ENCODE measurements around the gene ADCY2. TPM values are rescaled to one million over a fixed set of nuclear protein-coding genes. Genes with fewer than 3 reads are reported as not detected.

ADCY2 gene
- total and polyA plus RNA-seq, 2 experiments from 2014 or later, result 2.2 to 4.7 TPM

GRCh38 chr5:7852988-7853387, 457.1 kb downstream of the ADCY2 start:
- Histone ChIP-seq H3K27me3 (no peaks in the 10 kb centered on the region), H3K27ac (no peak overlapping the region), H3K4me3 (no peak overlapping the region), H3K9me3 (ENCODE audit: low read depth) (no peaks in the 10 kb centered on the region), H3K36me3 (no peaks in the 10 kb centered on the region), H3K4me1 (ENCODE audit: low read depth) (no peaks in the 10 kb centered on the region)
- no peak for TF ChIP-seq CTCF (IDR thresholded peaks at IDR 0.05; ENCODE audit: low read depth, low read length)
- DNase-seq (ENCODE audit: low read depth in 1 of 2, low spot score in 1 of 2), result no peak

GRCh38 chr5:7855611-7856010, 459.7 kb downstream of the ADCY2 start:
- Histone ChIP-seq H3K27me3 (no peaks in the 10 kb centered on the region), H3K4me1 (ENCODE audit: low read depth) (no peaks in the 10 kb centered on the region), H3K27ac (no peak overlapping the region), H3K36me3 (peaks cover 11% of the 10 kb centered on the region), H3K4me3 (no peak overlapping the region), H3K9me3 (ENCODE audit: low read depth) (no peaks in the 10 kb centered on the region)
- DNase-seq (ENCODE audit: low read depth in 1 of 2, low spot score in 1 of 2), result no peak
- TF ChIP-seq CTCF (IDR thresholded peaks at IDR 0.05; ENCODE audit: low read depth, low read length), result no peak

- DNase-seq (ENCODE audit: low read depth in 1 of 2, low spot score in 1 of 2), result peak; percentile 70 to 75
- no peaks in the 10 kb centered on the region for H3K4me1 ChIP-seq (ENCODE audit: low read depth)
- peak; percentile 85 for TF ChIP-seq CTCF (IDR thresholded peaks at IDR 0.05; ENCODE audit: low read depth, low read length)
- H3K27me3 ChIP-seq, result no peaks in the 10 kb centered on the region
- H3K4me3 ChIP-seq, result no peak overlapping the region
- H3K9me3 ChIP-seq (ENCODE audit: low read depth), result no peaks in the 10 kb centered on the region
- peaks cover 23% of the 10 kb centered on the region for H3K36me3 ChIP-seq
- H3K27ac ChIP-seq, result no peak overlapping the region
These were observed 460.9 kb downstream of the ADCY2 start for GRCh38 chr5:7856855-7857254.

- Histone ChIP-seq H3K4me3 (no peak overlapping the region), H3K9me3 (ENCODE audit: low read depth) (no peaks in the 10 kb centered on the region), H3K4me1 (ENCODE audit: low read depth) (no peaks in the 10 kb centered on the region), H3K27me3 (no peaks in the 10 kb centered on the region), H3K27ac (no peak overlapping the region), H3K36me3 (peaks cover 28% of the 10 kb centered on the region)
- no peak for DNase-seq (ENCODE audit: low read depth in 1 of 2, low spot score in 1 of 2)
- TF ChIP-seq CTCF (IDR thresholded peaks at IDR 0.05; ENCODE audit: low read depth, low read length), result no peak
These were observed 461.4 kb downstream of the ADCY2 start for GRCh38 chr5:7857361-7857760.

GRCh38 chr5:7857926-7858632, 462.1 kb downstream of the ADCY2 start:
- H3K4me1 ChIP-seq (ENCODE audit: low read depth), result no peaks in the 10 kb centered on the region
- no peak overlapping the region for H3K27ac ChIP-seq
- no peaks in the 10 kb centered on the region for H3K27me3 ChIP-seq
- TF ChIP-seq CTCF (IDR thresholded peaks at IDR 0.05; ENCODE audit: low read depth, low read length), result no peak
- no peak for DNase-seq (ENCODE audit: low read depth in 1 of 2, low spot score in 1 of 2)
- no peak overlapping the region for H3K4me3 ChIP-seq
- no peaks in the 10 kb centered on the region for H3K9me3 ChIP-seq (ENCODE audit: low read depth)
- H3K36me3 ChIP-seq, result peaks cover 35% of the 10 kb centered on the region

Data from cardiac muscle cell (in vitro differentiated cells and primary cell).